HK-2 (cell line): Measurements from ENCODE around the gene TTC7B.

Experiments
- DNase-seq: peaks from one replicate; pipeline ENCODE4 v3.0.0-alpha.2; 2018; ENCODE audit not compliant: unreplicated experiment

The TTC7B gene

GRCh38 chr14:90648421-90648820, 167.8 kb downstream of the TTC7B start:
- DNase-seq = no peak

GRCh38 chr14:90647473-90648005, 168.7 kb downstream of the TTC7B start:
- no peak for DNase-seq

GRCh38 chr14:90645842-90646443, 170.3 kb downstream of the TTC7B start:
- peak; percentile 72 for DNase-seq

GRCh38 chr14:90644882-90645281, 171.3 kb downstream of the TTC7B start:
- no peak for DNase-seq

- DNase-seq = no peak
These were observed 172.1 kb downstream of the TTC7B start for GRCh38 chr14:90643982-90644670.

- no peak for DNase-seq
These were observed 173.9 kb downstream of the TTC7B start for GRCh38 chr14:90642244-90642717.

- DNase-seq = no peak
These were observed 174.5 kb downstream of the TTC7B start for GRCh38 chr14:90641615-90642243.

GRCh38 chr14:90641168-90641567, 175.1 kb downstream of the TTC7B start:
- no peak for DNase-seq

GRCh38 chr14:90639641-90640040, 176.6 kb downstream of the TTC7B start:
- DNase-seq = no peak

- no peak for DNase-seq
These were observed 183.4 kb downstream of the TTC7B start for GRCh38 chr14:90632871-90633270.

GRCh38 chr14:90632451-90632850, 183.8 kb downstream of the TTC7B start:
- no peak for DNase-seq

- no peak for DNase-seq
These were observed 185.9 kb downstream of the TTC7B start for GRCh38 chr14:90630171-90630806.

- no peak for DNase-seq
These were observed 186.8 kb downstream of the TTC7B start for GRCh38 chr14:90629471-90629870.

- DNase-seq = no peak
These were observed 187.4 kb downstream of the TTC7B start for GRCh38 chr14:90628825-90629224.

- DNase-seq = no peak
These were observed 188.8 kb downstream of the TTC7B start for GRCh38 chr14:90627478-90627877.

- no peak for DNase-seq
These were observed 189.7 kb downstream of the TTC7B start for GRCh38 chr14:90626550-90626949.

GRCh38 chr14:90625445-90625844, 190.8 kb downstream of the TTC7B start:
- DNase-seq = no peak

- DNase-seq = no peak
These were observed 191.4 kb downstream of the TTC7B start for GRCh38 chr14:90624732-90625400.

- DNase-seq = peak; percentile 75
These were observed 192.0 kb downstream of the TTC7B start for GRCh38 chr14:90624227-90624626.

GRCh38 chr14:90621201-90621600, 195.0 kb downstream of the TTC7B start:
- DNase-seq = no peak

- no peak for DNase-seq
These were observed 195.6 kb downstream of the TTC7B start for GRCh38 chr14:90620568-90621077.

- DNase-seq = no peak
These were observed 196.3 kb downstream of the TTC7B start for GRCh38 chr14:90619911-90620310.
